Embryonic facial prominence (tissue), 1 donor: ENCODE results near the gene ATXN2.
"Not testable (repeated sequence)": the region's sequence is repeated elsewhere in the genome, so short reads cannot be mapped to it uniquely, and the experiment has no call there.

Source experiments
- DNase-seq: peaks from one replicate; pipeline ENCODE4 v3.0.0-alpha.2; 2016; ENCODE audit errors: extremely low spot score

Gene ATXN2

DNA sequence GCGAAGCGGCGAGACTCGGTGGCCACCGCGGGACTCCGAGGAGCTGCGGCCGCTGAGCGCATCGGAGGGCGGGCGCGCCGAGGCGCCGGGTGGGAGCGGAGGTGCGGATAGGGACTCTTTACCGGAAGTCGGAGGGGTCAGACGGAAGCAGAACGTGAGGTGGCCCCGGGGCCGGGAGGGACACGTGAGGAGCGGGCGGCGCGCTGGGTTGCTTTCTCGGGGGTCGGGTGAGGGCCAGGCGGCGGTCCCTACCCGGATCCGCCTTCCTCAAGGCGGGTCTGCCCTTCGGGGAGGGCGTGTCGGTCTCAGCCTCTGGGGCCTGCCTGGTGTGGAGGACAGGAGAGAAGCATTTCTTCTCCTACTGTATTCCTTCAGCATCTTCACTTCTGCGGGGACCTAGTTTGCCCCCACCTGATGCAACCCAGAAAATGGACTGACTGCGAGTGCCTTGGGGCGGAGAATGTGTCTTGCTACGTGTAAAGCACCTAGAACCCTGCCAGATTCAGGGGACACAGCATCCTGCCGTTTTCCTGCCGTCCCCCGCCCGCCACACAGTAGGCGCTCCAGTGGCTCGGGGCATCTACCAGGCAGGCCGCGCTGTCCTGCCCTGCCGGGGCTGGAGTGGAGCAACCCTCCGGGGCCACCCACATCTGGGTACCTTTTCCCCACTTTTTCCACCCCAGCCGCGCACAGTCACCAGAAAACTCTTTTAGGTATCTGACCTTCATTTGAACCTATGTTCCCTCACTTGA, 514 bp upstream of the ATXN2 start:
- DNase-seq, result peak; percentile 86

DNA sequence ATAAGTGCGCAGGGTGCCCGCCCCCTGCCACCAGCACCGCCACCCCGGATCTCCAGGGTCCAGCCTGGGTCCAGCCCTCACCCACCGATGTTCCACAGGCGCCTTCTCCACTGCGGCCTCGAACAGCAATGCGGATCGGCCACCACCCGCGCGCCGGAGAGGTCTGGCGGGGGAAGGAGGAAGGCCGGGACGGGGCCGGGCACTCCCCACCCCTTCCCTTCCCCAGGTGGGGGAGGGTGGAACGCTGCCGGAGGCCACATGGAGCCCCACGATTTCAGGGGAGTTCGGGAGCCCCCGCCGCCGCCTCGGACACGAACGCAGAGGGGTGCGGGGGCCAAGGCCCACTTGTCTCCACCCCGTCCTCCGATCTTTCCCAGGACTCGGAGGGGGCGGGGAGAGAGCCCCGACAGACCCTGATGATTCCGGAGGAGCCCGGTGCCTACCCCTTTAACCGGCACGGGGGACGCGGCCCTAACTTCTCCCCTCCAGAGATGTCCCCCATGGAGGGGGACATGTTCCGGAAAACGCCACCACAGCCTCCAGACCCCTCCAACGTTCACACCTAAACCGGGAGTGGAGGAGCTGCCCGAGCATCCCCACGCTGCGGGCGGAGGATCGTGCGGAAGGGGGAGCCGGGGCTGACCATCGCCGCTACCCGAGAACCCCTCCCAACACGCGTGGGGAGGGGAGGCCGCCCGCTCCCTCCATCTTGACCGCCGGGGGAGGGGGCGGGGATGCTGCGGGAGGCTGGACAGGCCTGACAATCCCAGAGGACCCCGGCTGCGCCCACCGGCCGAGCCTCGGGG, 1.1 kb downstream of the ATXN2 start:
- no peak for DNase-seq

DNA sequence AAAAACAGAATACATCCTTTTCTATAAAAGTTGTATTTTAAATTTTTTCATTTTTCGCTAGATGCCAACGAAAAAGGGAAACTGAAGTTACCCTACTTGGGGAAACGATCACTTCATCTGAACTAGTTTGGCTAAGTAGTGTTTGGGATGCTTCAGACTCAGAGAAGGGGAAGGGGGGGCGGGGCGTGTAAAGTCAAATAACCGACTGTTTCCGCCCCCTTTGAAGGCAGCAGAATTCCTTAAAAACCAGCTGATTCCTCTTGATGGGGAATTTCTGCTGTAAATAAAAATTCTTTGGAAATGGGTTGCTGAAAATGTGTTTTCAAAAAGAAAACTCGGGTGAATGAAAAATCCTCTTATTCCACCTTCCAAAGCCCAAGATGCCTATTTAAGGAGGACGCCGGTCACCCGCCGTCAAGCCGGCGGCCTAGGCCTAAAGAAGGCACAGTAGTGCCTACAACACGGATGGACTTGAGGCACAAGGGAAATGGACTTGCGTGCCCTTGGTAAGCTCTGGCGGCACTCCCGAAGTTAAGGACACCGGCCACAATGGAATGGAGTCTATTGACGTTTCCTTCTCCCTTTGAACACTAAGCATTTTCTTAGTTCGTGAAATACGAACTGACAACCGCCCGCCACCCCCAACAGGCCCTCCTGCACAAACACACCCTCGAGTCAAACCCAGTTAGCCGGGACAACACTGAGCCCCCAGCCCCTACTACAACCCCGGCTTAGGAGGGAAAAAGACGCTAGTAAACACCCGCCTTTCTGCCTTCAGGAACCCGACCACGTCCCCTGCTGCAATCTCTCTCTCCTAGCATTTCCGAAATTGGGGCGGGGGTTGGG, 1.9 kb downstream of the ATXN2 start:
- no peak for DNase-seq

DNA sequence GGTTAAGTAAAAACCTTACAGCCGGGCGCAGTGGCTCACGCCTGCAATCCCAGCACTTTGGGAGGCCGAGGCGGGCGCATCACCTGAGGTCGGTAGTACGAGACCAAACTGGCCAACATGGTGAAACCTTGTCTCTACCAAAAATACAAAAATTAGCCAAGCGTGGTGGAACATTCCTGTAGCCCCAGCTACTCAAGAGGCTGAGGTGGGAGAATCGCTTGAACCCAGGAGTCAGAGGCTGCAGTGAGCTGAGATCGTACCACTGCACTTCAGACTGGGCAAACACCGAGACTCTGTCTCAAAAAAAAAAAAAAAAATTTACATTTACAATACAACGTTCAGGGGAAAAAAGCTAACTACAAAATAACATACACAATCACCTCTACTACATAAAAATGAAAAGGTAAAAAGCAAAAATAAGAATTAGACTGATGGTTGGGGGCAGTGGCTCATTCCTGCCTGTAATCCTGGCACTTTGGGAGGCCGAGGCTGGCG, 3.7 kb downstream of the ATXN2 start:
- DNase-seq, result not testable (repeated sequence)

DNA sequence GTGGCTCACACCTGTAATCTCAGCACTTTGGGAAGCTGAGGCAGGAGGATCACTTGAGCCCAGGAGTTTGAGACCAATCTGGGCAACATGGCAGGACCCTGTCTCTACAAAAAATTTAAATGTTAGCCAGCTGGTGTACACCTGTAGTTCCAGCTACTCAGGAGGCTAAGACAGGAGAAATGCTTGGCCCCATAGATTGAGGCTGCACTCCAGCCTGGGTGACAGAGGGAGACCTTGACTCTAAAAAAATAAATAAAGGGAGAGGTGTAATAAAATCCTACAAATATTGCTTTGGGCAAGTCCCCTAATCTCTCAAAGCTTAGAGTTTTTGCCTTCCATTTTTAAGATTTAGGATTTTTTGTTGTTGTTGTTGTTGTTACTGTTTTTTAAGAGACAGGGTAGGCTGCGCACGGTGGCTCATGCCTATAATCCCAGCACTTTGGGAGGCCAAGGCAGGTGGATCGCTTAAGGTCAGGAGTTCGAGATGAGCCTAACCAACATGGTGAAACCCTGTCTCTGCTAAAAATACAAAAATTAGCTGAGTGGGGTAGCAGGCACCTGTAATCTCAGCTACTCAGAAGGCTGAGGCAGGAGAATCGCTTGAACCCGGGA, 7.6 kb downstream of the ATXN2 start:
- DNase-seq, result not testable (repeated sequence)

DNA sequence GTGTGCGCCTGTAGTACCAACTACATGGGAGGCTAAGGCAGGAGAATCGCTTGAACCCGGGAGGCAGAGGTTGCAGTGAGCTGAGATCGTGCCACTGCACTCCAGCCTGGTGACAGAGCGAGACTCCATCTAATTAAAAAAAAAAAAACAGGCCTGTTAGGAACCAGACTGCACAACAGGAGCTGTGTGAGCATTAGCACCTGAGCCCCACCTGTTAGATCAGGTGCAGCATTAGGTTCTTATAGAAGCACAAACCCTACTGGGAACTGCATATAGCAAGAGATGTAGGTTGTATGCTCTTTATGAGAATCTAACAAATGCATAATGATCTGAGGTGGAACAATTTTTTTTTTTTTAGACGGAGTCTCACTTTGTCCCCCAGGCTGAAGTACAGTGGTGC, 8.6 kb downstream of the ATXN2 start:
- DNase-seq, result no peak

DNA sequence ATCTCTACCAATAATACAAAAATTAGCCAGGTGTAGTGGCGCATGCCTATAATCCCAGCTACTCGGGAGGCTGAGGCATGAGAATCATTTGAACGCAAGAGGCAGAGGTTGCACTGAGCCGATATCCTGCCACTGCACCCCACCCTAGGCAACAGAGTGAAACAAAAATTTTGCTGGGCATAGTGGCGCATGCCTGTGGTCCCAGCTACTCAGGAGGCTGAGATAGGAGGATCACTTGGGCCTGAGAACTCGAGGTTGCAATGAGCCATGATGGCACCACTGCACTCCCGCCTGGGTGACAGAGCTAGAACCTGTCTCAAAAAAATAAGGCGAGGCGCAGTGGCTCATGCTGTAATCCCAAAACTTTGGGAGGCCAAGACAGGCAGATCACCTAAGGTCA, 9.5 kb downstream of the ATXN2 start:
- no peak for DNase-seq

DNA sequence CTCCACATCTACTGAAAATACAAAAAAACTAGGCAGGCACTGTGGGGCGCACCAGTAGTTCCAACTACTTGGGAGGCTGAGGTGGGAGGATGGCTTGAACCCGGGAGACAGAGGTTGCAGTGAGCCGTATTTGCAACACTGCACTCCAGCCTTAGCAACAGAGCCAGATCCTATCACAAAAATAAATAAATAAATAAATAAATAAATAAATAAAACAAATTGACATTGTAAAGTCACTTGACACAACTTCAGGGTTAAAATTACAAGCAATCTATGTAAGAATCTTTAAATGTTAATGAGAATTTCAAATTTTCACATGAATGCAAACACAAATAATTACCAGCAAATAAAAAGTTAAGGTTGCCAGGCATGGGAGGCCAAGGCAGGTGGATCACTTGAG, 11.1 kb downstream of the ATXN2 start:
- DNase-seq, result no peak

DNA sequence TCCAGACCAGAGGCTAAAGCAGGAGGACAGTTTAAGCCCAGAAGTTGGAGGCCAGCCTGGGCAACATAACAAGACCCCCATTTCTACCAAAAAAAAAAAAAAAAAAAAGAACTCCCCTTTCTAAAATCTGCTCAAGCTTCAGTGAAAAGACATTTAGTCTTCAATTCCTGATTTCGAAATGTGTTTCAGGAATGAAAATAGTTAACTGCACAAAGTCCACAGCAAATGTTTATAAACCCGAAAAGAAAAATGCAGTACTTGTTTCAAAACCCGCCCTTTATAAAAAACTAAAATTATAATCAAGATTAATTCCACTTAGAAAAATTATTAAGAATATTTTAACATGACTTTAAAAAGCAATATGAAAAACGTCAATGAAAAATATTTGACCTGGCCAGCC, 12.1 kb downstream of the ATXN2 start:
- DNase-seq, result no peak

DNA sequence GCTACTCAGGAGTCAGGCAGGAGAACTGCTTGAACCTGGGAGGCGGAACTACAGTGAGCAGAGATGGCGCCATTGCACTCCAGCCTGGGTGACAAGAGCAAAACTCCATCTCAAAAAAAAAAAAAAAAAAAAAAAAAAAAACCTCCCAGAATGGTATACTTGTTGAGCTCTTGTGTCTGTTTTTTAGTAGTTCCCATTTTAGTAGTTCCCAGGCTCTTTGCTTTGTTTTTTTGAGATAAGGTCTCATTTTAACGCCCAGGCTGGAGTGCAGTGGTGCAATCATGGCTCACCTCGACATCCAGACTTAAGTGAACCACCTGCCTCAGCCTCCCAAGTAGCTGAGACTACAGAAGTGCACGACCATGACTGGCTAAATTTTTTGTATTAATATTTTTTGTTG, 13.4 kb downstream of the ATXN2 start:
- DNase-seq, result no peak

DNA sequence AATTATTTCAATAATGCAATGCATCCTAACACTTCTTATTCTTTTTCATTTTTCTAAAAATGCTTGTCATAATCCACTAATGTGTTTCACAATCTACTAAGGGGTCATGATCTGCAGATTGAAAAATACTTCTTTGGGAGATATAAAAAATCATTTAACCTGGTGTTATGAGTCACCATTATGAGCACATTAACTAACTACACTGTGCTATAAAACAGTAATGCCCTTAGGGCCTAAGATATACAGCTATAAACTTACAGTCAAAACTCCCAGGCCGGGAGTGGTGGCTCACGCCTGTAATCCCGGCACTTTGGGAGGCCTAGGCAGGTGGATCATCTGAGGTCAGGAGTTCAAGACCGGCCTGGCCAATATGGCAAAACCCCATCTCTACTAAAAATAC, 14.2 kb downstream of the ATXN2 start:
- no peak for DNase-seq

DNA sequence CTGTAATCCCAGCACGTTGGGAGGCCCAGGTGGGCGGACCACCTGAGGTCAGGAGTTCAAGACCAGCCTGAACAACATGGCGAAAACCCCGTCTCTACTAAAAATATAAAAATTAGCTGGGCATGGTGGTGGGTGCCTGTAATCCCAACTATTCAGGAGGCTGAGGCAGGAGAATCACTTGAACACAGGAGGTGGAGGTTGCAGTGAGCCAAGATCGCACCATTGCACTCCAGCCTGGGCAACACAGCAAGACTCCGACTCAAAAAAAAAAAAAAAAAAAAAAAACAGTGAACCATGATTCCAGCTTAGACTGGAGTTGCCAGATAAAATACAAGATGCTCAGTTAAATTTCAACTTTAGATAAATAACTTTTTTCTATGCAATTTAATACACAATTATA, 15.6 kb downstream of the ATXN2 start:
- DNase-seq, result not testable (repeated sequence)

DNA sequence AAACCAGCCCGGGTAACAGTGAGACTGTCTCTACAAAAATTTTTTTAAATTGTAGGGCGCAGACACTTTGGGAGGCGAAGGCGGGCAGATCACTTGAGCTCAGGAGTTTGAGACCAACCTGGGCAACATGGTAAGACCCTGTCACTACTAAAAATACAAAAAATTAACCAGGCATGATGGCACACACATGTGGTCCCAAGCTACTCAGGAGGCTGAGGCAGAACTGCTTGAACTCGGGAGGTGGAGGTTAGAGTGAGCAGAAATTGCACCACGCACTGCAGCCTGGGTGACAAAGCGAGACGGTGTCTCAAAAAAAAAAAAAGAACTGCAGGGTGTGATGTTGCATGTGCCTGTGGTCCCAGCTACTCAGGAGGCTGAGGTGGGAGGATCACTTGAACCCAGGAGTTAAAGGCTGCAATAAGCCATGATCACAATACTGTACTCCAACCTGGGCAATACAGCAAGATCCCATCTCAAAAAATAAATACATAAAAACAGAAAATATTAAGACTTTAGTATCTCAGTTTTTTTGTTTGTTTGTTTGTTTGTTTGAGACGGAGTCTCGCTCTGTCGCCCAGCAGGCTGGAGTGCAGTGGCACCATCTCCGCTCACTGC, 16.9 kb downstream of the ATXN2 start:
- no peak for DNase-seq

DNA sequence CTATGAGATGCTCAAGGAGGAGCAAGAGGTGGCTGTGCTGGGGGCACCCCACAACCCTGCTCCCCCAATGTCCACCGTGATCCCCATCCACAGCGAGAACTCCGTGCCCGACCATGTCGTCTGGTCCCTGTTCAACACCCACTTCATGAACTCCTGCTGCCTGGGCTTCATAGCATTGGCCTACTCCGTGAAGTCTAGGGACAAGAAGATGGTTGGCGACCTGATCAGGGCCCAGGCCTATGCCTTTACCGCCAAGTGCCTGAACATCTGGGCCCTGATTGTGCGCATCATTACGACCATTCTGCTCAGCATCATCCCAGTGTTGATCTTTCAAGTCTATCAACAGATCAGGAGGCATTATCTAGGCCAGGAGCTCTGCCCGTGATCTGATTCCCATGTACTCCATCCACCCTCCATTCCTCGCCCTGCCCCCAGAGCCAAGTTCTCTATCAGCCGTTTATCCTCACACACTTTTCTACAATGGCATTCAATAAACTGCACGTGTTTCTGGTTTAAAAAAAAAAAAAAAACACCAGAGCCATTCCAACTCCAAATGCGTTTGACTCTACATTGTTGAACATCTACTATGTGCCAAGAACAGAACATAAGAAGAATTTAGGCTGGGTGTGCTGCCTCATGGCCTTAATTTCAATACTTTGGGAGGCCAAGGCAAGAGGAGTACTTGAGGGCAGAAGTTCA, 17.5 kb downstream of the ATXN2 start:
- DNase-seq, result no peak

DNA sequence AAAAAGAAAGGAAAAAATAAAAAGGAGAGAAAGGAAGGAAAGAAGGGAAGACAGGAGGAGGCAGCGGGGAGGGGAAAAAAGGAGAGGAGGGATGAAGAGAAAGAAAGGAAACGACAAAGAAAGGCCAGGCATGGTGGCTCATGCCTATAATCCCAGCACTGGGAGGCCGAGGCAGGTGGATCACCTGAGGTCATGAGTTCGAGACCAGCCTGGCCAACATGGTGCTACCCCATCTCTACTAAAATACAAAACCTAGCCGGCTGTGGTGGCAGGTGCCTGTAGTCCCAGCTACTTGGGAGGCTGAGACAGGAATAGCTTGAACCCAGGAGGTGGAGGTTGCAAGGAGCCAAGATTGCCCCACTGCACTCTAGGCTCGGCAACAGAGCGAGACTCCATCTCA, 18.4 kb downstream of the ATXN2 start:
- no peak for DNase-seq

DNA sequence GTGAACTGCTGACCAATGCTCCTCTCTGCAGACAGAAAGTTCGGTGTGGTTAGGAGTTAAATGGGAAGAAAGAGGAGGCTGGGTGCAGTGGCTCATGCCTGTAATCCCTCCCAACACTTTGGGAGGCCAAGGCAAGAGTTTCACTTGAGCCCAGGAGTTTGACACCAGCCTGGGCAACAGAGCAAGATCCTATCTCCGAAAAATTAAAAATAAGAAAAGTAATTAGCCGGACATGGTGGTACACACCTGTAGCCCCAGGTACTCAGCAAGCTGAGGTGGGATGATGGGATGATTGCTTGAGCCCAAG, 19.0 kb downstream of the ATXN2 start:
- no peak for DNase-seq

DNA sequence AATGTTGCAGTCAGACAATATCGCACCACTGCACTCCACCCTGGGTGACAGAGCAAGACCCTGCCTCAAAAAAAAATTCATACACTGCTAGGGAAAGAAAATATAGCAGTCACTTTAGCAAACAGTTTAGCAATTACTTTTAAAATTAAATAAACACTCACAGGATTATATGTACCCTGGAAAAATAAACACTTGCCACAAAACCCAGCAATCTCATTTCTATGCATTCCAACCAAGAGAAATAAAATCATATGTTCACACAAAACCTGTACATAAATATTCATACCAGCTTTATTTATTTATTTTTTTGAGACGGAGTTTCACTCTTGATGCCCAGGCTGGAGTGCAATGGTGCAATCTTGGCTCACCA, 20.2 kb downstream of the ATXN2 start:
- DNase-seq, result no peak

DNA sequence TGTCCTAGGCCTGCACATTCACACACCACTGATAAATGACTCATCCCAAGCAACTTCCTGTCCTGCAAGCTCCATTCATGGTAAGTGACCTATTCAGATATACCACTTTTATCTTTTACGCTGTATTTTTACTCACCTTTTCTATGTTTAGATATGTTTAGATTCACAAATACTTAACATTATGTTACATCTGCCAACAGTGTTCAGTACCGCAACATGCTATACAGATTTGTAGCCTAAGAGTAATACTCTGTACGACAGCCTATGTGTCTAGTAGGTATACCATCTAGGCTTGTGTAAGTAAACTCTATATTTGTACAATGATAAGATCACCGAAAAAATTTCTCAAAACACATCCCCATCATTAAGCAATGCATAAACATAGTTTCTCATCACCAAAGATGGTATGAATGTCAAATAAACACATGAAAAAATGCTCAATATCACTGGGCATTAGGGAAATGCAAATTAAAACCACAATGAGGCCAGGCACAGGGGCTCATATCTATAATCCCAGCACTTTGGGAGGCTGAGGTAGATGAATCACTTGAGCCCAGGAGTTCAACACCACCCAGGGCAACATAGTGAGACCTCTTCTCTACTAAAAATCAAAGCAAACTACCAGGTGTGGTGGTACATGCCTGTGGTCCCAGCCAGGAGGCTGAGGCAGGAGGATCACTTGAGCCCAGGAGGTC, 20.7 kb downstream of the ATXN2 start:
- DNase-seq, result no peak

DNA sequence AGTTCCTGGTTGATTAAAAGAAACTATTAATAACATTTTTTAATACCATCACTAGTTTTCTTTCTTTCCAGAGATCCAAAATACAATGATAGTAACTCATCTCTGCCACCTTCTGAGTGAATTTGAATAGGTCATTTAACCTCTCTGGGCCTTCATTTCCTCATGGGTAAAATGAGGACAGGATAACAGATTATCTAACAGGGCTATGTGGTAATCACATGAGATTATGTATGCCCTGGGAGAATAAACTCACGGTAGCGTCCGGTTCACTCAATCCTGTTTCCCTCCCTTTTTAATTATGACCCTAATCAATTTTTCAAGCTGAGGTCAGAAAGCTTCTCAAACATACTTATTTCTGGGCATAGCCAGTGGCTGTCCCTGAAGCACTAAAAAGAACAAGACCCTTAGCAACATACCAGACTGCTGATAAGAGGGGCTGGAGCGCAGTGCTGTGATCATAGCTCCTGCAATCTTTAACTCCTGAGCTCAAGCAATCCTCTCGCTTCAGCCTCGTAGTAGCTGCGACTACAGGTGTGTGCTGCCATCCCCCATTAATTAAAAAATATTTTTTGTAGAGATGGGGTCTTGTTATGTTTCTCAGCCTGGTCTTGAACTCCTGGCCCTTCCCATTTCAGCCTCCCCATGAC, 24.2 kb downstream of the ATXN2 start:
- no peak for DNase-seq

DNA sequence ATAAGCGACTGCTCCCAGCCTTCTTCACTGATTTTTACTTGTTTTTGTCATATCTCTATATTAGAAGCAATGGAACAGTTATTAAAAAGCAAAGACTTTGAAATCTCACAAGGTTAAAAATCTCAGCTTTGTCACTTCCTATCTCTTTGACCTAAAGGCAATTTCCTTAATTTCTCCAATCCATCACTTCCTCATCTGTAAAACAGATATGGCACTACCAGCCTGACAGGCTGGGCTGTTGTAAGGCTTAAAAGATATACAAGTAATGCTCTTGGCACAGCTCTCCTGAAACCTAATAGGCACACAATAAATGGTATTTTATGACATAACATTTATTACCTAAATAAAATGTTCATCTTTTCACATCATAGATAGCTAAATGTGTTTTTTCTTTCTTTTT, 25.6 kb downstream of the ATXN2 start:
- DNase-seq, result no peak
